GM19455 (cell line): ENCODE data around the gene SYNC.
"Not testable (repeated sequence)": the region's sequence is repeated elsewhere in the genome, so short reads cannot be mapped to it uniquely, and the experiment has no call there.

Experiments
- ATAC-seq: cut with Tn5 transposase; IDR thresholded peaks from one replicate; pipeline ENCODE4 v1.9.1; 2021; ENCODE audit not compliant: unreplicated experiment

Gene SYNC

GRCh38 chr1:32647308-32648134 lies 55.0 kb downstream of the SYNC start:
- no peak for ATAC-seq

GRCh38 chr1:32644426-32644825 lies 58.1 kb downstream of the SYNC start:
- ATAC-seq, result no peak

GRCh38 chr1:32642292-32642827 lies 60.2 kb downstream of the SYNC start:
- not testable (repeated sequence) for ATAC-seq

DNA sequence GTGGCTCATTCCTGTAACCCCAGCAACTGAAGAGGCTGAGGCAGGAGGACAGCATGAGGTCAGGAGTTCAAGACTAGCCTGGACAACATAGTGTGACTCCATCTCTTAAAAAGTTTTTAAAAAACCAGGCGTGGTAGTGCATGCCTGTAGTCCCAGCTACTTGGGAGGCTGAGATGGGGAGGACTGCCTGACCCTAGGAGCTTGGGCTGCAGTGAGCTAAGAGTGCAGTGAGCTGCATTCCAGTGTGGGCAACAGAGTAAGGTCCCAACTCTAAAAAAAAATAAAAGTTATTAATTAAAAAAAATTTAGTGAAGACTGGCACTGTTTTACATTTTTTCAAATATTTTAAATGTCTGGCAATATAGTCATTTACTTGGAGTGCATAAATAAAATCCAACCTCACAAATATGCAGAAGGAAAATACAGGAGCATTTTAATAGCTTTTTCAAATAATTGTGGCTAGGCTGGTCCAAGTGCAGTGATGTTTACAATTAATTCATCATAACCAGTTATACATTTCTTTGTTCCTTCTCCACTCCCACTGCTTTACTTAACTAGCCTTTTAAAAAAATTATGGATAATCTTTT lies 63.0 kb downstream of the SYNC start:
- no peak for ATAC-seq

GRCh38 chr1:32636914-32637645 lies 65.5 kb downstream of the SYNC start:
- no peak for ATAC-seq

GRCh38 chr1:32635508-32636277 lies 66.9 kb downstream of the SYNC start:
- no peak for ATAC-seq

GRCh38 chr1:32632829-32633228 lies 69.7 kb downstream of the SYNC start:
- no peak for ATAC-seq

GRCh38 chr1:32630173-32630572 lies 72.4 kb downstream of the SYNC start:
- ATAC-seq, result not testable (repeated sequence)
